Thyroid gland (tissue), 4 donors: Measurements from ENCODE around the gene SPNS3.

Source experiments
- CTCF ChIP-seq, 6 experiments: fragments of 200-600 bp in 3 of 6; fragments of 450-650 bp in 3 of 6; sonication (generic) in 3 of 6; IDR thresholded peaks; one replicate each; pipeline ENCODE4 v1.5.1; 2016 to 2019; ENCODE audit warnings: antibody characterized with exemption in 6 of 6, mild to moderate bottlenecking in 2 of 6, inconsistent platforms in 1 of 6, moderate library complexity in 1 of 6
- POLR2A ChIP-seq, 2 donors: fragments of 450-650 bp; IDR thresholded peaks; one replicate each; pipeline ENCODE4 v1.6.1; 2017; ENCODE audit warnings: antibody characterized with exemption in 2 of 2, mild to moderate bottlenecking in 2 of 2, moderate library complexity in 1 of 2

GRCh38 chr17:4499431-4500190, 65.9 kb downstream of the SPNS3 start:
- TF ChIP-seq CTCF (IDR thresholded peaks at IDR 0.05) (no peak), POLR2A (IDR thresholded peaks at IDR 0.05) (no peak)
